Keratinocyte (primary cell): ENCODE measurements around the gene SPEF1. TPM values are rescaled to one million over a fixed set of nuclear protein-coding genes. Genes with fewer than 3 reads are reported as not detected.

Experiments used
- DNase-seq: peaks from one replicate; pipeline ENCODE4 v3.0.0-alpha.2; 2011; ENCODE audit warnings: low read depth, missing footprints, low spot score
- FAIRE-seq: peaks from 2 replicates; lab custom pipeline; 2011; peaks lifted over from hg19 to GRCh38; lab: Jason Lieb, UNC
- H2AFZ ChIP-seq: 2 replicates; pipeline ENCODE4 v1.6.0; 2012; ENCODE audit warnings: low read length, control low read depth, inconsistent platforms; ENCODE audit not compliant: control insufficient read depth
- H3K27ac ChIP-seq: 2 replicates; pipeline ENCODE4 v1.5.1; 2011; ENCODE audit warnings: low read length; ENCODE audit not compliant: control insufficient read depth, insufficient read depth
- H3K27me3 ChIP-seq: 3 replicates; pipeline ENCODE4 v1.6.0; 2011; ENCODE audit warnings: low read length; ENCODE audit not compliant: control insufficient read depth, insufficient read depth; ENCODE audit errors: extremely low read depth
- H3K36me3 ChIP-seq, 2 experiments: 2 replicates in 1 of 2; 3 replicates in 1 of 2; pipeline ENCODE4 v1.5.1; 2011; ENCODE audit warnings: low read length in 2 of 2, mild to moderate bottlenecking in 1 of 2; ENCODE audit not compliant: control insufficient read depth in 2 of 2, insufficient read depth in 2 of 2; ENCODE audit errors: extremely low read depth in 1 of 2
- H3K4me1 ChIP-seq: 3 replicates; pipeline ENCODE4 v1.5.1; 2011; ENCODE audit warnings: low read length; ENCODE audit not compliant: control insufficient read depth, insufficient read depth; ENCODE audit errors: extremely low read depth
- H3K4me2 ChIP-seq: 3 replicates; pipeline ENCODE4 v1.6.0; 2011; ENCODE audit warnings: low read depth, low read length; ENCODE audit not compliant: control insufficient read depth, insufficient read depth; ENCODE audit errors: extremely low read depth
- H3K4me3 ChIP-seq, 3 experiments: fragments of 200-600 bp in 1 of 3; sonication (generic) in 1 of 3; 2 replicates in 2 of 3; 3 replicates in 1 of 3; pipeline ENCODE4 v1.5.1; 2011 to 2016; ENCODE audit warnings: low read length in 3 of 3, mild to moderate bottlenecking in 3 of 3, control low read depth in 2 of 3, inconsistent platforms in 1 of 3, low read depth in 1 of 3, mixed read lengths in 1 of 3, mixed run types in 1 of 3, moderate library complexity in 1 of 3; ENCODE audit not compliant: control insufficient read depth in 2 of 3, insufficient read depth in 2 of 3; ENCODE audit errors: extremely low read depth in 1 of 3
- H3K79me2 ChIP-seq: 2 replicates; pipeline ENCODE4 v1.6.0; 2012; ENCODE audit warnings: low read length; ENCODE audit not compliant: control insufficient read depth, insufficient read depth
- H3K9ac ChIP-seq: 3 replicates; pipeline ENCODE4 v1.6.0; 2011; ENCODE audit warnings: low read length; ENCODE audit not compliant: control insufficient read depth, insufficient read depth; ENCODE audit errors: extremely low read depth
- H3K9me1 ChIP-seq: 3 replicates; pipeline ENCODE4 v1.6.0; 2011; ENCODE audit warnings: low read length; ENCODE audit not compliant: control insufficient read depth, insufficient read depth; ENCODE audit errors: extremely low read depth
- H3K9me3 ChIP-seq: 2 replicates; pipeline ENCODE4 v1.5.1; 2012; ENCODE audit warnings: low read depth, low read length; ENCODE audit not compliant: control insufficient read depth
- H4K20me1 ChIP-seq: 3 replicates; pipeline ENCODE4 v1.6.0; 2011; ENCODE audit warnings: low read length; ENCODE audit not compliant: control insufficient read depth, insufficient read depth; ENCODE audit errors: extremely low read depth
- EZH2 ChIP-seq: IDR thresholded peaks from one replicate; pipeline ENCODE4 v1.6.1; 2012; ENCODE audit warnings: inconsistent platforms, mild to moderate bottlenecking, low read length, moderate library complexity
- dilution Hi-C: fragments of 300-500 bp; cut with MboI; formaldehyde crosslinking; loops from one replicate; pipeline ENCODE4 v1.7.0; 2020; ENCODE audit warnings: low sequenced_read_pairs; ENCODE audit not compliant: extremely low pct_ligation_motif_present
- polyA plus RNA-seq, 5 experiments: library from polyadenylated mRNA; depleted of rRNA in 3 of 5; stranded (reverse) in 3 of 5; stranded (forward) in 1 of 5; unstranded in 1 of 5; fragments of >200 nt; gene quantifications; 1 replicate in 1 of 5; 2 replicates in 3 of 5; 3 replicates in 1 of 5; pipeline versions ENCODE4 v1.2.1 to v1.2.3, GENCODE V29; 2011 to 2012; ENCODE audit warnings: missing spikeins in 2 of 5, low read depth in 1 of 5, low replicate concordance in 1 of 5
- TF ChIP-seq, protein P1 (sequence below), 3 experiments: IDR thresholded peaks in 1 of 3; conservative IDR thresholded peaks in 1 of 3; optimal IDR thresholded peaks in 1 of 3; 2 replicates in 2 of 3; 3 replicates in 1 of 3; pipeline versions ENCODE3 to v1.5.1; 2011; ENCODE audit warnings: low read length in 3 of 3, mild to moderate bottlenecking in 3 of 3, moderate library complexity in 2 of 3, control low read depth in 1 of 3, inconsistent platforms in 1 of 3; ENCODE audit not compliant: insufficient read depth in 2 of 3; ENCODE audit errors: extremely low read depth in 1 of 3

Gene SPEF1
- polyA plus RNA-seq, 1 donor (not counting 4 experiments of a cell fraction or from before 2014, with no cell fraction given) = 0.07 TPM

DNA sequence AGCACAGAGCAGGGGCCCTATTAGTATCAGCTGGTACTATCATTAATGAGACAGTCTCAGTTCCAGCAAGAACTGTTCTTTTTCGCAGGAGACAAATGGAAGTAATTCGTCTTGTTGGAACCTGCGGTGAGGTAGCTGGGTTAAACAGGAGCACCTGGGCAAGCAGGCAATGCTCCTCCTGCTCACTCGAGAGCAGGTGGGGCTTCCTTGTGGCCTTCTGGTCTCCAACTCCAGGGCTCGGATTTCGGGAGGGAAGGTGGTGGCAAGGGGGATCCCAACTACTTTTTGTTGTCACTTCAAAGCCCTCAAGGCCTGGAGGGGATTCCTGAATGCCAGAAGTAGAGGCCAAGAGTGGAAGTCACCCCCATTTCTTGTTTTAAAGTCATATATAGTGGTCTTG, 1.3 kb upstream of the SPEF1 start:
- peak; percentile 57 for FAIRE-seq
- Histone ChIP-seq H3K9me3 (no peaks in the 10 kb centered on the region), H4K20me1 (peaks cover 21% of the 10 kb centered on the region), H2AFZ (no peak overlapping the region), H3K4me1 (peaks cover 37% of the 10 kb centered on the region), H3K4me3 (no peak overlapping the region), H3K9ac (no peak overlapping the region), H3K27ac (no peak overlapping the region), H3K9me1 (peaks cover 4% of the 10 kb centered on the region), H3K27me3 (peaks cover 10% of the 10 kb centered on the region), H3K79me2 (peaks cover 31% of the 10 kb centered on the region), H3K36me3 (peaks cover 0 to 9% of the 10 kb centered on the region in 2 experiments), H3K4me2 (peak overlapping the region; percentile 3)
- TF ChIP-seq EZH2 = no peak
- DNase-seq = no peak
- dilution Hi-C loops = no loop called here

DNA sequence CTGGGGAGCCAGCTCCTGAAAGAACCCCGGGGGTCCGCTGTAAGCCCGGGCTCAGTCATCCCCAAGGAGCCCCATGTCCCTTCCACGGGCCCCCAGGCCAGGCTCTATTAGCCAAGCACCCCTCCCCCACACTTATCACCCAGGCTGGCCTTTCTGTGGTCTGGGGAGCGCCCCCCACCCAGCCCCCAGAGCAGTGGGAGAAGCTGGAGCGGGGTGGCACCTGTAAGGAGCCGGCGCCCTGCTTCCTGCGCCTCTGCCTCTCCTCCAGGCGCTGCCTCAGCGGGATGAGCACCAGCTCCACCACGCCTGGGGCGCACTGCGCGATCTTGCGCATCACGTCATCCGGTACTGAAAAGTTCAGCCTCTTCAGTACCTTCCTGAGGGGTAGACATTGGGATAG, 2.3 kb downstream of the SPEF1 start:
- Histone ChIP-seq H2AFZ (no peak overlapping the region), H3K9me3 (no peaks in the 10 kb centered on the region), H3K9me1 (no peaks in the 10 kb centered on the region), H3K4me1 (peaks cover 26% of the 10 kb centered on the region), H3K4me2 (no peak overlapping the region), H3K27me3 (peaks cover 10% of the 10 kb centered on the region), H3K36me3 (no peaks in the 10 kb centered on the region), H3K79me2 (peaks cover 8% of the 10 kb centered on the region), H3K27ac (no peak overlapping the region), H4K20me1 (peaks cover 8% of the 10 kb centered on the region), H3K4me3 (no peak overlapping the region), H3K9ac (no peak overlapping the region)
- no peak for FAIRE-seq
- TF ChIP-seq EZH2 = no peak
- TF ChIP-seq, protein P1, sequence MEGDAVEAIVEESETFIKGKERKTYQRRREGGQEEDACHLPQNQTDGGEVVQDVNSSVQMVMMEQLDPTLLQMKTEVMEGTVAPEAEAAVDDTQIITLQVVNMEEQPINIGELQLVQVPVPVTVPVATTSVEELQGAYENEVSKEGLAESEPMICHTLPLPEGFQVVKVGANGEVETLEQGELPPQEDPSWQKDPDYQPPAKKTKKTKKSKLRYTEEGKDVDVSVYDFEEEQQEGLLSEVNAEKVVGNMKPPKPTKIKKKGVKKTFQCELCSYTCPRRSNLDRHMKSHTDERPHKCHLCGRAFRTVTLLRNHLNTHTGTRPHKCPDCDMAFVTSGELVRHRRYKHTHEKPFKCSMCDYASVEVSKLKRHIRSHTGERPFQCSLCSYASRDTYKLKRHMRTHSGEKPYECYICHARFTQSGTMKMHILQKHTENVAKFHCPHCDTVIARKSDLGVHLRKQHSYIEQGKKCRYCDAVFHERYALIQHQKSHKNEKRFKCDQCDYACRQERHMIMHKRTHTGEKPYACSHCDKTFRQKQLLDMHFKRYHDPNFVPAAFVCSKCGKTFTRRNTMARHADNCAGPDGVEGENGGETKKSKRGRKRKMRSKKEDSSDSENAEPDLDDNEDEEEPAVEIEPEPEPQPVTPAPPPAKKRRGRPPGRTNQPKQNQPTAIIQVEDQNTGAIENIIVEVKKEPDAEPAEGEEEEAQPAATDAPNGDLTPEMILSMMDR (optimal IDR thresholded peaks at IDR 0.05 in 1 of 3, IDR thresholded peaks at IDR 0.05 in 1 of 3, conservative IDR thresholded peaks at IDR 0.05 in 1 of 3; ENCODE audit: extremely low read depth in 1 of 3, insufficient read depth in 2 of 3, low read length in 3 of 3) = no peak
- DNase-seq = no peak
- dilution Hi-C loops = no loop called here
